GM12878 (cell line): ENCODE data around the gene DIPK2A. TPM values are rescaled to one million over a fixed set of nuclear protein-coding genes. Genes with fewer than 3 reads are reported as not detected.

ENCODE experiments used
- ATAC-seq: fragments of 200-7000 bp; cut with Tn5 transposase; 3 replicates; pipeline ENCODE4 v1.9.1; 2020; ENCODE audit warnings: mild to moderate bottlenecking, moderate library complexity
- BruUV-seq: library from RNA; stranded (reverse); fragments of 400-500 nt; replicated peaks from 2 replicates; lab custom pipeline; 2021; lab: Mats Ljungman, UMichigan
- CTCF ChIA-PET: fragments of 300-600 bp; sonication (Branson Sonifier 250); formaldehyde crosslinking; extraction: SDS; loops from one replicate; lab custom pipeline; 2021; ENCODE audit warnings: inconsistent platforms; lab: Yijun Ruan, JAX
- POLR2A ChIA-PET: fragments of 350-600 bp; formaldehyde crosslinking; extraction: SDS; loops from one replicate; lab custom pipeline; 2021; ENCODE audit warnings: inconsistent platforms; lab: Charles Lee
- RAD21 ChIA-PET: fragments of 300-600 bp; sonication (Branson Sonifier 250); formaldehyde crosslinking; loops from one replicate; lab custom pipeline; 2023; ENCODE audit warnings: antibody characterized with exemption; ENCODE audit not compliant: unreplicated experiment; lab: Charles Lee
- SMC1A ChIA-PET: fragments of 300-600 bp; sonication (Branson Sonifier 250); formaldehyde crosslinking; loops from one replicate; lab custom pipeline; 2023; ENCODE audit not compliant: unreplicated experiment, uncharacterized antibody; lab: Charles Lee
- DNase-seq: peaks from one replicate; pipeline ENCODE4 v3.0.0-alpha.2; 2011; ENCODE audit warnings: low read depth, low spot score
- FAIRE-seq: peaks from 3 replicates; lab custom pipeline; 2011; peaks lifted over from hg19 to GRCh38; lab: Jason Lieb, UNC
- H2AFZ ChIP-seq: 2 replicates; pipeline ENCODE4 v1.6.0; 2011; ENCODE audit warnings: low read depth, low read length, control low read depth; ENCODE audit not compliant: control insufficient read depth
- H3K27ac ChIP-seq: 2 replicates; pipeline ENCODE4 v1.5.1; 2011; ENCODE audit warnings: control low read depth; ENCODE audit not compliant: control insufficient read depth, insufficient read depth
- H3K27me3 ChIP-seq, 2 experiments: replicated peaks in 1 of 2; 2 replicates each; pipeline versions ENCODE4 v1.6.0 to v1.6.1; 2011; ENCODE audit warnings: low read length in 1 of 2; ENCODE audit not compliant: control insufficient read depth in 2 of 2, insufficient read depth in 2 of 2
- H3K36me3 ChIP-seq, 2 experiments: 2 replicates each; pipeline ENCODE4 v1.5.1; 2011; ENCODE audit warnings: low read length in 1 of 2; ENCODE audit not compliant: control insufficient read depth in 2 of 2, insufficient read depth in 2 of 2
- H3K4me1 ChIP-seq: 2 replicates; pipeline ENCODE4 v1.6.1; 2011; ENCODE audit warnings: mild to moderate bottlenecking, low read length, moderate library complexity, mixed read lengths; ENCODE audit not compliant: control insufficient read depth, insufficient read depth
- H3K4me2 ChIP-seq: 2 replicates; pipeline ENCODE4 v1.6.0; 2011; ENCODE audit warnings: control low read depth; ENCODE audit not compliant: control insufficient read depth, insufficient read depth
- H3K4me3 ChIP-seq: fragments of 200-600 bp; sonication (generic); 2 replicates; pipeline ENCODE4 v1.5.1; 2016
- H3K79me2 ChIP-seq: 2 replicates; pipeline ENCODE4 v1.6.0; 2011; ENCODE audit warnings: low read length; ENCODE audit not compliant: control insufficient read depth, insufficient read depth
- H3K9ac ChIP-seq: 2 replicates; pipeline ENCODE4 v1.8.0; 2011; ENCODE audit warnings: low read length, control low read depth, mixed read lengths; ENCODE audit not compliant: control insufficient read depth, insufficient read depth
- H3K9me3 ChIP-seq: replicated peaks from 3 replicates; pipeline ENCODE4 v1.5.1; 2011; ENCODE audit warnings: mild to moderate bottlenecking, low read length; ENCODE audit not compliant: control insufficient read depth, insufficient read depth
- H4K20me1 ChIP-seq: 2 replicates; pipeline ENCODE4 v1.6.0; 2011; ENCODE audit not compliant: control insufficient read depth, insufficient read depth
- HCFC1 ChIP-seq: fragments of 150-350 bp; IDR thresholded peaks from 2 replicates; pipeline ENCODE4 v1.6.1; 2014; ENCODE audit warnings: low read length
- SRF ChIP-seq, 2 experiments: IDR thresholded peaks; 2 replicates each; pipeline ENCODE4 v1.6.1; 2011; ENCODE audit warnings: low read depth in 2 of 2, low read length in 2 of 2, mild to moderate bottlenecking in 1 of 2, moderate library complexity in 1 of 2
- SUZ12 ChIP-seq: fragments of 200-600 bp; sonication (generic); IDR thresholded peaks from one replicate; pipeline ENCODE4 v1.6.1; 2018; ENCODE audit warnings: antibody characterized with exemption, mild to moderate bottlenecking; ENCODE audit not compliant: unreplicated experiment
- WGBS: methylation state at CpG from one replicate; pipeline ENCODE4 v1.1.6; 2016; ENCODE audit warnings: low lambda C conversion rate; ENCODE audit not compliant: insufficient replicate concordance, insufficient coverage; ENCODE audit errors: missing lambda C conversion rate; 5-methylcytosine and 5-hydroxymethylcytosine counted together
- in situ Hi-C: fragments of 300-500 bp; cut with MboI; formaldehyde crosslinking; loops from 9 replicates; pipeline ENCODE4 v1.14.3; 2018; ENCODE audit warnings: mixed read lengths
- intact Hi-C: fragments of 100-400 bp; cut with micrococcal nuclease; formaldehyde crosslinking; loops from one replicate; pipeline ENCODE4 v1.14.2; 2022; ENCODE audit not compliant: unreplicated experiment
- polyA plus RNA-seq, 11 experiments: library from polyadenylated mRNA; depleted of rRNA in 4 of 11; unstranded in 6 of 11; stranded (reverse) in 5 of 11; fragments of >200 nt; fragmentation: Nextera tagmentation in 4 of 11; fragmentation: Illumina TruSeq in 1 of 11; extraction: Ambion mirVana in 4 of 11; extraction: Trizol in 1 of 11; gene quantifications; 1 replicate in 1 of 11; 2 replicates in 10 of 11; pipeline versions ENCODE4 v1.2.1 to v1.2.3, GENCODE V29; 2011 to 2016; ENCODE audit warnings: inconsistent platforms in 2 of 11, missing spikeins in 2 of 11, low read depth in 1 of 11
- total RNA-seq, 4 experiments: library from RNA; depleted of rRNA in 3 of 4; stranded (reverse); fragments of >200 nt in 3 of 4; fragmentation: Illumina TruSeq in 1 of 4; extraction: Trizol in 1 of 4; gene quantifications; 2 replicates each; pipeline versions ENCODE4 v1.2.1 to v1.2.3, GENCODE V29; 2013 to 2021
- TF ChIP-seq, protein P1 (sequence below): fragments of 450-650 bp; conservative IDR thresholded peaks from 2 replicates; pipeline ENCODE4 v1.6.1; 2017; ENCODE audit warnings: mild to moderate bottlenecking, moderate library complexity

DIPK2A gene
- total and polyA plus RNA-seq, 10 of the 15 experiments (the other 5 are each of a cell fraction or from before 2014, with no cell fraction given), result 4.6 to 36.4 (median 15.0) TPM

DNA sequence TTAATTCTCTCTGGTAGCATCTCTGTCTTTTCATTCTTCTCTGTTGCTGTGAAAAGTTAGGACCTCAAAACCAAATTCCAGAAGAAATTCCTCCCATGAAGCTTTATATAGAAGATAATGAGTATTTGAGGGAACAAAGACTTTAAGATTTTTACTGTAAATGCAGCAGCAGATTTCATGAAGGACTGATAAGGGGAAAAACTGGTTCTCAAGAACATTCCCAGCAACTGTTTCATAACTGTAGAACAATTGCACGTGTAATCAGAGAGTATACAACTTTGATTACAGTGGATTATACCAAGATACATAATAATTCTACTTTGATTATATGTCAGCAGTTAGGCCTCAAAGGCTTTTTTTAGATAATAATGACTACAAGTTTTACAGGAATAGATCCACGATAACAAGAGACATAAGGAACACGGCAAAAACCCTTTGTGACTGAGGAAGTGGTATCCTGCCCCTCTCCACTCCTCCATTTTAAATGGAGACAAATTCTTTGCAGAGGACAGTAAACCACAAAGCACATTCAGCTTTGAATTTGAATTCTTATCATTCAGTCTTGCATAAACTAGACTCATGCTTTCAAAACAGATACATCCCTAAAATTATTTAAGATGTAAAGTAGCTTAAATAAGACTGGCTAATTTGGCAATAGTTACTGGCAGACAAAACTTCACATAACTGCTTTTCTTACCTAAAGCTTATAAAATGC lies 42.9 kb upstream of the DIPK2A start:
- H3K36me3 ChIP-seq, result no peaks in the 10 kb centered on the region
- H3K27me3 ChIP-seq, result no peaks in the 10 kb centered on the region
- H3K4me3 ChIP-seq, result no peak overlapping the region
- no peak for FAIRE-seq
- no peak overlapping the region for H2AFZ ChIP-seq
- RAD21 ChIA-PET, result no interaction called here
- no peak overlapping the region for H3K27ac ChIP-seq
- TF ChIP-seq HCFC1, result no peak
- no peak for TF ChIP-seq SUZ12
- TF ChIP-seq SRF (IDR thresholded peaks at IDR 0.05; ENCODE audit: low read depth in 2 of 2, low read length in 2 of 2), result no peak
- TF ChIP-seq, protein P1, sequence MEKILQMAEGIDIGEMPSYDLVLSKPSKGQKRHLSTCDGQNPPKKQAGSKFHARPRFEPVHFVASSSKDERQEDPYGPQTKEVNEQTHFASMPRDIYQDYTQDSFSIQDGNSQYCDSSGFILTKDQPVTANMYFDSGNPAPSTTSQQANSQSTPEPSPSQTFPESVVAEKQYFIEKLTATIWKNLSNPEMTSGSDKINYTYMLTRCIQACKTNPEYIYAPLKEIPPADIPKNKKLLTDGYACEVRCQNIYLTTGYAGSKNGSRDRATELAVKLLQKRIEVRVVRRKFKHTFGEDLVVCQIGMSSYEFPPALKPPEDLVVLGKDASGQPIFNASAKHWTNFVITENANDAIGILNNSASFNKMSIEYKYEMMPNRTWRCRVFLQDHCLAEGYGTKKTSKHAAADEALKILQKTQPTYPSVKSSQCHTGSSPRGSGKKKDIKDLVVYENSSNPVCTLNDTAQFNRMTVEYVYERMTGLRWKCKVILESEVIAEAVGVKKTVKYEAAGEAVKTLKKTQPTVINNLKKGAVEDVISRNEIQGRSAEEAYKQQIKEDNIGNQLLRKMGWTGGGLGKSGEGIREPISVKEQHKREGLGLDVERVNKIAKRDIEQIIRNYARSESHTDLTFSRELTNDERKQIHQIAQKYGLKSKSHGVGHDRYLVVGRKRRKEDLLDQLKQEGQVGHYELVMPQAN, result no peak
- no peaks in the 10 kb centered on the region for H3K9me3 ChIP-seq
- intact Hi-C loops (no loop called here), in situ Hi-C loops (no loop called here)
- no peak overlapping the region for H3K4me2 ChIP-seq
- no peaks in the 10 kb centered on the region for H3K79me2 ChIP-seq
- H3K4me1 ChIP-seq, result peaks cover 11% of the 10 kb centered on the region
- BruUV-seq, result no TSS peak
- SMC1A ChIA-PET, result interaction anchor here (1.1 kb wide), 1 partner anchor 12 kb away, joined by 3 read pairs; no protein-coding TSS in a partner anchor
- DNase-seq, result no peak
- H3K9ac ChIP-seq, result no peak overlapping the region
- POLR2A ChIA-PET, result no interaction called here
- WGBS, result 84% methylated on average over 3 of the region's 3 CpGs
- CTCF ChIA-PET, result interaction anchor here (0.7 to 0.8 kb wide), 2 partner anchors 9 to 115 kb away, joined by 3 read pairs; no protein-coding TSS in a partner anchor
- no peak for ATAC-seq
- H4K20me1 ChIP-seq, result no peaks in the 10 kb centered on the region
